T-helper 9 cell (primary cell): ENCODE results near the gene SMTNL1.

ENCODE experiments used
- DNase-seq: peaks from one replicate; pipeline ENCODE4 v3.0.0-alpha.2; 2020

SMTNL1 gene

GRCh38 chr11:57596266-57596885, 59.0 kb downstream of the SMTNL1 start:
- DNase-seq: no peak

- DNase-seq: no peak
Measured at GRCh38 chr11:57597461-57597915, 60.1 kb downstream of the SMTNL1 start, which contains the start of gene SERPING1. Gene SERPING1, plus strand, starts transcription at chr11:57597685. Its CDS starts 586 bp downstream, at chr11:57598271.

DNA sequence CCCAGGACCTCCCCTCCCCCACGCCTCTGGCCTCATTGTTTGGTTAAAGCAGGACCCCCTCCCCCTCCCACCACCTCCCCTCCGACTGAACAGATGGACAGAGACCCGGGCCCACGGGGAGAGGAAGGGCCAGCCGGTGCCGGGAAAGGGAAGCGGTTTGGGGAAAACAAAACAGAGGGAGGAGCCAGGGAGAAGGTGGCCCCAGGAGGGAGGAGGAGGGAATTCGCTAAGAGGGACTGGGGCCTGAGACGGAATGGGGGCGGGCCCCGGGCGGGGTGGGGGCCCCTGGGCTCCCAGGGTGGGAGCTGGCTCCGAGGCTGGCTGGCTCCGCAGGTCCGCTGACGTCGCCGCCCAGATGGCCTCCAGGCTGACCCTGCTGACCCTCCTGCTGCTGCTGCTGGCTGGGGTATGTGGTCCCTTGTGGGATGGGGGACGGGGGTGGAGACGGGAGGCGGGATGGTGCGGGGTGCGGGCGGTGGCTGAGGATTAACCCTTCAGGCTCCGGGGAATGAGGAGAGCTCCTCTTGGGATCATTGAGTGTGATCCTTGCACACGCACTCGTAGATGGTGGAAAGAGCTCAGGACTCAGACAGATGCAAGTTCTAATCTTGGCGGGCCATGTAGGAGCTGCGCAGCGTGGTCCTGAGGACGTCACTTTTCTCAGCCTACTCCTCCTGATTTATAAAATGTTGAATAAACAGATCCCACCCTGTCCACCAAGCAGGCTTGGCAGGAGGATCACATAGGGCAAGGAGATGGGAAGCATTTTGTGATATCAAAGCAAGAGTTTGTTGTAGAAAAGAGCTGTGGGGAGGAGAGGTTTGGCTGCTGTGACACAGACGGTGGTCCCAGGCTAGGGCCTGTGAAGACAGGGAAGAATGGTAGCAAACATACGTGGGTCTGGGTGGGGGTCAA, 60.8 kb downstream of the SMTNL1 start:
- no peak for DNase-seq

GRCh38 chr11:57598831-57599155, 61.4 kb downstream of the SMTNL1 start:
- DNase-seq: no peak

GRCh38 chr11:57599381-57599780, 62.0 kb downstream of the SMTNL1 start:
- DNase-seq: no peak
